Right lobe of liver (tissue), 6 donors: ENCODE data around the gene INPP4B. TPM values are rescaled to one million over a fixed set of nuclear protein-coding genes. Genes with fewer than 3 reads are reported as not detected.

Experiments
- ATAC-seq, 4 donors: fragments of 200-7000 bp; cut with Tn5 transposase; one replicate each; pipeline ENCODE4 v1.9.1; 2020; ENCODE audit warnings: mild to moderate bottlenecking in 4 of 4, moderate library complexity in 4 of 4
- DNase-seq, 3 donors: peaks; one replicate each; pipeline ENCODE4 v3.0.0-alpha.2; 2020
- H3K27ac ChIP-seq, 3 donors: fragments of 200-600 bp; one replicate each; pipeline ENCODE4 v1.8.0; 2022
- H3K27me3 ChIP-seq, 2 donors: fragments of 200-600 bp; one replicate each; pipeline ENCODE4 v1.8.0; 2022
- H3K36me3 ChIP-seq, 4 donors: fragments of 200-600 bp; sonication (generic) in 1 of 4; one replicate each; pipeline versions ENCODE4 v1.5.1 to v1.8.0; 2017 to 2022; ENCODE audit warnings: control low read depth in 1 of 4
- H3K4me1 ChIP-seq, 4 donors: fragments of 200-600 bp; sonication (generic) in 1 of 4; one replicate each; pipeline versions ENCODE4 v1.5.1 to v1.8.0; 2017 to 2022; ENCODE audit warnings: control low read depth in 1 of 4
- H3K4me3 ChIP-seq, 3 donors: fragments of 200-600 bp; one replicate each; pipeline ENCODE4 v1.8.0; 2022
- H3K9me3 ChIP-seq, 4 donors: fragments of 200-600 bp; sonication (generic) in 1 of 4; one replicate each; pipeline versions ENCODE4 v1.5.1 to v1.8.0; 2017 to 2022; ENCODE audit warnings: control low read depth in 1 of 4
- POLR2A ChIP-seq: fragments of 450-650 bp; IDR thresholded peaks from one replicate; pipeline ENCODE4 v1.6.1; 2017; ENCODE audit warnings: antibody characterized with exemption, mild to moderate bottlenecking
- WGBS: methylation state at CpG from one replicate; pipeline ENCODE4 v1.1.6; 2018; ENCODE audit warnings: low coverage, low lambda C conversion rate; ENCODE audit not compliant: insufficient coverage; ENCODE audit errors: missing lambda C conversion rate; 5-methylcytosine and 5-hydroxymethylcytosine counted together
- intact Hi-C, 2 donors: fragments of 100-400 bp; cut with DNase I; formaldehyde crosslinking; loops; one replicate each; pipeline versions ENCODE4 v1.11.2 to v1.14.1; 2022
- total RNA-seq, 6 experiments: library from RNA; depleted of rRNA in 2 of 6; stranded (reverse); fragments of >200 nt in 2 of 6; fragmentation: NEBNext Ultra II Directional in 3 of 6; extraction: Animal tissue kit (Norgen Biotek cat#: 25700) in 3 of 6; gene quantifications; one replicate each; pipeline versions ENCODE4 v1.1.0 to v1.2.4, GENCODE V29; 2016 to 2023
- TF ChIP-seq, protein P1 (sequence below), 4 donors: fragments of 200-600 bp in 3 of 4; fragments of 450-650 bp in 1 of 4; IDR thresholded peaks; one replicate each; pipeline versions ENCODE4 v1.5.1 to v1.8.0; 2016 to 2022; ENCODE audit warnings: antibody characterized with exemption in 4 of 4, mild to moderate bottlenecking in 2 of 4
- donor health status: DM: no; HTN: yes; CAD: no.
- donor health status: DM: no; HTN: no; CAD: no.
- donor health status: DM: no; HTN: no; CAD: no.
- donor health status: DM: no; HTN: yes; CAD: no.
- donor health status: DM: no; HTN: yes; CAD: no.

Gene INPP4B
- total RNA-seq, 6 experiments from 2014 or later, result 0.73 to 5.0 (median 1.6) TPM

DNA sequence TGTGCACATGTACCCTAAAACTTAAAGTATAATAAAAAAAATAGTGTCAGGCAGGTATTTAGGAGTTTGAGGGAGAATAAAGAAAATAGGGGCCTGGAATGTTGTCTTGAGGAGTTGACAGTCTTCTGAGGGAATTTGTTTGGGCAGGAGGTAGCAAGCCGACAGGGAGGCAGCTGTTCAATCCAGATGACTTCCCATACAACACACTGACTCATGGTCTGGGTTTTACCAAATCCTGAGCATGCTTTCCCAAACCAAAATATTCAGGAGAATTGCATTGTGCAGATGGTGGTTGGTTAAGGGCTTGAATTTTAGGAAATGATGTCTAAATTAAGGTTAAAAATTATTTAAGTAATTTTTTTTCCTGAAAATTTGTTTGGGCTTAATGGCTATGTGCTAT, 430.0 kb downstream of the INPP4B start:
- no peak overlapping the region for H3K4me3 ChIP-seq
- DNase-seq, result no peak
- TF ChIP-seq, protein P1, sequence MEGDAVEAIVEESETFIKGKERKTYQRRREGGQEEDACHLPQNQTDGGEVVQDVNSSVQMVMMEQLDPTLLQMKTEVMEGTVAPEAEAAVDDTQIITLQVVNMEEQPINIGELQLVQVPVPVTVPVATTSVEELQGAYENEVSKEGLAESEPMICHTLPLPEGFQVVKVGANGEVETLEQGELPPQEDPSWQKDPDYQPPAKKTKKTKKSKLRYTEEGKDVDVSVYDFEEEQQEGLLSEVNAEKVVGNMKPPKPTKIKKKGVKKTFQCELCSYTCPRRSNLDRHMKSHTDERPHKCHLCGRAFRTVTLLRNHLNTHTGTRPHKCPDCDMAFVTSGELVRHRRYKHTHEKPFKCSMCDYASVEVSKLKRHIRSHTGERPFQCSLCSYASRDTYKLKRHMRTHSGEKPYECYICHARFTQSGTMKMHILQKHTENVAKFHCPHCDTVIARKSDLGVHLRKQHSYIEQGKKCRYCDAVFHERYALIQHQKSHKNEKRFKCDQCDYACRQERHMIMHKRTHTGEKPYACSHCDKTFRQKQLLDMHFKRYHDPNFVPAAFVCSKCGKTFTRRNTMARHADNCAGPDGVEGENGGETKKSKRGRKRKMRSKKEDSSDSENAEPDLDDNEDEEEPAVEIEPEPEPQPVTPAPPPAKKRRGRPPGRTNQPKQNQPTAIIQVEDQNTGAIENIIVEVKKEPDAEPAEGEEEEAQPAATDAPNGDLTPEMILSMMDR (IDR thresholded peaks at IDR 0.05), result no peak
- TF ChIP-seq POLR2A, result no peak
- no peak overlapping the region for H3K27ac ChIP-seq
- H3K36me3 ChIP-seq, result no peaks in the 10 kb centered on the region
- ATAC-seq, result no peak
- WGBS, result 67% methylated on average over 1 of the region's 1 CpG
- H3K9me3 ChIP-seq, result no peaks in the 10 kb centered on the region
- intact Hi-C loops, result no loop called here
- no peaks in the 10 kb centered on the region for H3K27me3 ChIP-seq
- H3K4me1 ChIP-seq, result no peaks in the 10 kb centered on the region

DNA sequence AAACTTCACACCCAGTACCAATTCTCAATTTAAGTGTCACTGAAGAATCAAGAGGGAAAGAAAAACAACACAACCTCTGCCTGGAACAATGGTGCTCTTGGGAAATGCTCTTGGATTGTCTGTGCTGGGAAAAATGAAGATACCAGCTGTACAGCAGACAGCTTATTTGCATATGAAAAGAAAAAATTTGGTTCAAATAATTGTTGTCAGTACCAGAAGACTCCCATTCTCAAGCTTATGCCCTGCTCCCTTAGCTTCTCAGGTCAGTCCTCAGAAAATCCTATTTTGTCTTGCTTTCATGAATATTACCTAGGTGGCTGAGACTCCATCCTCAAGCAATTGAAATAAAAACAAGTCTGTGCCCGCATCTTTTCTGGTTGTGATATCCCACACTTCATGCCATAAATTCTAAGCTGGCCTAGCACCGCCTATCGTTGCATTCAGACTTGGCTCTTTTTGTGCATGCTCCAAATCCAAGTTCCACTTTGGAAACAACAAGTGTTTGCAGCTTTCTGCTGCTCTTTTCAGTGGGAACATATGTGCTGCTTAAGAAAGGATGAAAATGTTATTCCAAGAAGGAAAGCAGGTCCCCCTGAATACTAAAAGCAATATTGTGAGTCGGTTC, 431.6 kb downstream of the INPP4B start:
- TF ChIP-seq, protein P1 (IDR thresholded peaks at IDR 0.05), result no peak
- TF ChIP-seq POLR2A, result no peak
- intact Hi-C loops, result no loop called here
- H3K4me1 ChIP-seq, result no peaks in the 10 kb centered on the region
- 69% methylated on average over 4 of the region's 4 CpGs for WGBS
- ATAC-seq, result no peak
- H3K27ac ChIP-seq, result no peak overlapping the region
- H3K36me3 ChIP-seq, result no peaks in the 10 kb centered on the region
- H3K27me3 ChIP-seq, result no peaks in the 10 kb centered on the region
- no peaks in the 10 kb centered on the region for H3K9me3 ChIP-seq
- H3K4me3 ChIP-seq, result no peak overlapping the region
- DNase-seq, result no peak

DNA sequence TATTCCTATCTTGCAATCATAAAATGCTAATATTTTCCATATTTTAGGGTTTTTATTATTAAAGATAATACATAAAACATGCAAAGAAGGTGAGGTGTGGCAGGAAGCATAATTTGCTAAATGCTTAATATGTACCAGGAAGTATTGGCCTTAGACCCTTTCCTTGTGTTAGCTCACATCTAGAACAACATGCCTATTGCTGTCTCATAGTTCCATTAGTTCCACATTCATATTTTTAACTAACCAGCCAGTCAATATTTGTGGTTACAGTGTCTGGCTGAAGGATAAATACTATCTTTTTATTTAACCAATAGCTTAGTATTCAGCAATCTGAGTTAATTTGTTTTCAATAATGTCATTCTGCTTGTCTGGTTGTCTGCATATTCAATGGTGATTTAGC, 432.6 kb downstream of the INPP4B start:
- DNase-seq (no peak), ATAC-seq (no peak)
- Histone ChIP-seq H3K27ac (no peak overlapping the region), H3K4me3 (no peak overlapping the region), H3K27me3 (no peaks in the 10 kb centered on the region), H3K36me3 (no peaks in the 10 kb centered on the region), H3K9me3 (no peaks in the 10 kb centered on the region), H3K4me1 (no peaks in the 10 kb centered on the region)
- TF ChIP-seq POLR2A, result no peak
- intact Hi-C loops, result no loop called here

DNA sequence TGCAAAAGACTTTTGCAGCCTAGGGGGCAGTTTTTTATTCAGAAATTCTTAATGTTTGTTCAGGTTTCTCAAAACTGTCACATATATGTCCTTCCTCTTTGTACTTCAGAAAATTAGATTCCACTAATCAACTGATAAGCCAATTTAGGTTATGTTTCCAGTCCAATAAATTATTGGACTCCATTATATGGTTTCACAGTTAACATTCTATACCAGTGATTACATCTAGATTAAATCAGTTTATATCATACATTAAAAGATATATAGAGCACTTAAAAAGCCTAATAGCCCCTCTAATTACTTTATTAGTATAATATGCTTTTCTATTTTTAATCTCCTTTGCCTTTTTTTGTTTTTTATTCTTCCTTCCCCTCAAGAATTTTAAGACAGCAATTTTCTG, 434.1 kb downstream of the INPP4B start:
- H3K9me3 ChIP-seq, result no peaks in the 10 kb centered on the region
- no peaks in the 10 kb centered on the region for H3K27me3 ChIP-seq
- H3K4me1 ChIP-seq, result no peaks in the 10 kb centered on the region
- H3K4me3 ChIP-seq, result no peak overlapping the region
- no peaks in the 10 kb centered on the region for H3K36me3 ChIP-seq
- intact Hi-C loops, result no loop called here
- ATAC-seq (no peak), DNase-seq (no peak)
- TF ChIP-seq, protein P1 (IDR thresholded peaks at IDR 0.05), result no peak
- TF ChIP-seq POLR2A, result no peak
- H3K27ac ChIP-seq, result no peak overlapping the region

DNA sequence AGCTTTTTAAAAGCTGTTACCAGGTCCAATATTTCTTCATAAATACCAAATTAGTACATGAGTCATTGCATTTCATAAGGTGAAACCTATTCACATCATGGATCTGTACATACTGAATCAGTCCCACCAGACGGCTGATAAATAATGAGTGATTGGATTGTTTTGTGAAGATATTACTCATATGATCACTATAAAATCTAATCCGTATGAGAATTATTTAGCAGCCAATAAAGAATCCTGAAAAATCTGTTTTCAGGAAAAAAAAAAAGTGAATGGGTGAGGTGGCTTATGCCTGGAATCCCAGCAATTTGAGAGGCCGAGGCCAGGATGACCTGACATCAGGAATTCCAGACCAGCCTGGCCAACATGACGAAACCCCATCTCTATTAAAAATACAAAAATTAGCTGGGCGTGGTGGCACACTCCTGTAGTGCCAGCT, 438.1 kb downstream of the INPP4B start:
- ATAC-seq, result no peak
- no peaks in the 10 kb centered on the region for H3K9me3 ChIP-seq
- no peak for TF ChIP-seq POLR2A
- TF ChIP-seq, protein P1 (IDR thresholded peaks at IDR 0.05), result no peak
- H3K27ac ChIP-seq, result no peak overlapping the region
- no peaks in the 10 kb centered on the region for H3K4me1 ChIP-seq
- no peaks in the 10 kb centered on the region for H3K36me3 ChIP-seq
- H3K4me3 ChIP-seq, result no peak overlapping the region
- no peak for DNase-seq
- no peaks in the 10 kb centered on the region for H3K27me3 ChIP-seq
- intact Hi-C loops, result no loop called here
- 78% methylated on average over 5 of the region's 5 CpGs for WGBS
